Measurements from ENCODE around the gene RNF44. TPM values are rescaled to one million over a fixed set of nuclear protein-coding genes. Genes with fewer than 3 reads are reported as not detected.
A peak's percentile ranks its signal among the peaks of the same experiment; 100 is the strongest.

RNF44 gene
- total RNA-seq, 4 donors from 2014 or later: 29.6 to 45.7 (median 33.7) TPM

DNA sequence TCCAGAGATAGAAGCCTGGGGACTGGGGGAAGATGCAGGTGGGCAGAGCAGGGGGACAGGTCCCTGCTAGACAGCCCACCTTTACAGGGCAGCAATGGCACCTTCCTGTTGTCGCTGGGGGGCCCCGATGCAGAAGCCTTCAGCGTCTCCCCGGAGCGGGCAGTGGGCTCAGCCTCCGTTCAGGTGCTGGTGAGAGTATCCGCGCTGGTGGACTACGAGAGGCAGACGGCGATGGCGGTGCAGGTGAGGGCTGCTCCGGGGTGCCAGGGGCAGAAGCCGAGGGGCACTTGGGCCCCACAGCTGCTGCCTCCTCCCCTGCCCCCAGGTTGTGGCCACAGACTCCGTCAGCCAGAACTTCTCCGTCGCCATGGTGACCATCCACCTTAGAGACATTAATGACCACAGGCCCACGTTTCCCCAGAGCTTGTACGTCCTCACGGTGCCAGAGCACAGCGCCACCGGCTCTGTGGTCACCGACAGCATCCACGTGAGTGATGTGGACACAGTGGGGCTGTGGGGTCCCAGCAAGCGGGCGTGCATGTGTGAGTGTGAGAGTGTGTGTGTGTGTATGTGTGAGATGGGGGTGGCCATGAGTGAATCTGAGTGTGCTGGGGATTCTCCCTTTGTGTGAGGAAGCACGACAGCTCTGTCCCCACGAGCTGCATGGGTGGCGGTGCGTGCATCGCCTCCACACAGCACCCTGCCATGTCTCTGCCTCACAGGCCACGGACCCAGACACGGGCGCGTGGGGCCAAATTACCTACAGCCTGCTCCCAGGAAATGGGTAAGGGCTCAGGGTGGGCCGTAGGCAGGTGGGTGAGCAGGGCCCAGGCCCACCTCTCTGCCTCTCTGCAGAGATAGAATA, 40.3 kb upstream of the RNF44 start:
- WGBS, 2 donors: 87 to 88% methylated on average over 32 to 35 of the region's 36 CpGs
- DNase-seq (ENCODE audit: low spot score in 2 of 2): no peak
- intact Hi-C loops (cut with DNase I; ENCODE audit: low total_unique reads): no loop called here
- no peak overlapping the region for H3K4me3 ChIP-seq (ENCODE audit: low read depth, poor library complexity, severe bottlenecking)
- no peak for TF ChIP-seq POLR2A (IDR thresholded peaks at IDR 0.05)
- TF ChIP-seq, protein P1, sequence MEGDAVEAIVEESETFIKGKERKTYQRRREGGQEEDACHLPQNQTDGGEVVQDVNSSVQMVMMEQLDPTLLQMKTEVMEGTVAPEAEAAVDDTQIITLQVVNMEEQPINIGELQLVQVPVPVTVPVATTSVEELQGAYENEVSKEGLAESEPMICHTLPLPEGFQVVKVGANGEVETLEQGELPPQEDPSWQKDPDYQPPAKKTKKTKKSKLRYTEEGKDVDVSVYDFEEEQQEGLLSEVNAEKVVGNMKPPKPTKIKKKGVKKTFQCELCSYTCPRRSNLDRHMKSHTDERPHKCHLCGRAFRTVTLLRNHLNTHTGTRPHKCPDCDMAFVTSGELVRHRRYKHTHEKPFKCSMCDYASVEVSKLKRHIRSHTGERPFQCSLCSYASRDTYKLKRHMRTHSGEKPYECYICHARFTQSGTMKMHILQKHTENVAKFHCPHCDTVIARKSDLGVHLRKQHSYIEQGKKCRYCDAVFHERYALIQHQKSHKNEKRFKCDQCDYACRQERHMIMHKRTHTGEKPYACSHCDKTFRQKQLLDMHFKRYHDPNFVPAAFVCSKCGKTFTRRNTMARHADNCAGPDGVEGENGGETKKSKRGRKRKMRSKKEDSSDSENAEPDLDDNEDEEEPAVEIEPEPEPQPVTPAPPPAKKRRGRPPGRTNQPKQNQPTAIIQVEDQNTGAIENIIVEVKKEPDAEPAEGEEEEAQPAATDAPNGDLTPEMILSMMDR (IDR thresholded peaks at IDR 0.05): no peak

DNA sequence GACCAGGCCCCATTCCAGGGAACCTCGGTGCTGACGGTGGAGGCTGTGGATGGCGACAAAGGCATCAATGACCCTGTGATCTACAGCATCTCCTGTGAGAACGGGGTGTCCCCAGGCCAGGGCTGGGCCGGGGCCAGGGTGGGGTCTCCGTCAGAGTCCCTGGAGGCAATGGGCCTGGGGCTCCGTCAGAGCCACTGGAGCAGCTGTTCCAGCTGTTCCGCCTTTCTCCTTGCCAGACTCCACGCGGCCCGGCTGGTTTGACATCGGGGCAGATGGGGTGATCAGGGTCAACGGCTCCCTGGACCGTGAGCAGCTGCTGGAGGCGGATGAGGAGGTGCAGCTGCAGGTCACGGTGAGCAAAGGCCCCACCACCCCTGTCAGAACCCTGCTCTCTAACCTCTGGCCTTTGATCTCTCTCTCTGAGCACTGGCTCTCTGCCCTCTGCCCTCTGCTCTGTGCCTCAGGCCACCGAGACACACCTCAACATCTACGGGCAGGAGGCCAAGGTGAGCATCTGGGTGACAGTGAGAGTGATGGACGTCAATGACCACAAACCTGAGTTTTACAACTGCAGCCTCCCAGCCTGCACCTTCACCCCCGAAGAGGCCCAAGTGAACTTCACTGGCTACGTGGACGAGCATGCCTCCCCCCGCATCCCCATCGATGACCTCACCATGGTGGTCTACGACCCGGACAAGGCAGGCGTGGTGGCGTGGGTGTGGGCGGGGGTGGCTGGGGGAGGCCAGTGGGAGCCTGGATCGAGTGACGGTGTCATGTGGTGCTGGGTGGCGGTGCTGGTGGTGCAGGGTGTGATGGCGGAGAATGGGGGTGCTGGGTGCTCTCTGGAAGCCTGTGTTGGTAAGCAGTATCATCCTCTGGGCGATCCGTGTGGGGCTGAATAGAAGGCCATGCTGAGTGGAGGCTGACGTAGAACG, 38.6 kb upstream of the RNF44 start:
- TF ChIP-seq POLR2A (IDR thresholded peaks at IDR 0.05): no peak
- TF ChIP-seq, protein P1 (IDR thresholded peaks at IDR 0.05): no peak
- 69 to 81% methylated on average over 29 to 33 of the region's 37 CpGs for WGBS, 2 donors
- intact Hi-C loops (cut with DNase I; ENCODE audit: low total_unique reads): no loop called here
- DNase-seq (ENCODE audit: low spot score in 2 of 2): no peak
- no peak overlapping the region for H3K4me3 ChIP-seq (ENCODE audit: low read depth, poor library complexity, severe bottlenecking)

DNA sequence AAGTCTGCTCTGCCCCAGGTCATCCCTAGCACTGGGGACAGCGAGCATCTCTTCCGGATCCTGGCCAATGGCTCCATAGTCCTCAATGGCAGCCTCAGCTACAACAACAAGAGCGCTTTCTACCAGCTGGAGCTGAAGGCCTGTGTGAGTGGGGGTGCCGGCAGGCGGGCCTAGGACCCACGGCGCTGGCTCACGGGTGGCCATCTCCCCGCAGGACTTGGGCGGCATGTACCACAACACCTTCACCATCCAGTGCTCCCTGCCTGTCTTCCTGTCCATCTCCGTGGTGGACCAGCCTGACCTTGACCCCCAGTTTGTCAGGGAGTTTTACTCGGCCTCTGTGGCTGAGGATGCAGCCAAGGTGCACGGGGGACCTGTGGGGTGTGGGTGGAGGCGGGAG, 37.9 kb upstream of the RNF44 start:
- intact Hi-C loops (cut with DNase I; ENCODE audit: low total_unique reads): no loop called here
- DNase-seq (ENCODE audit: low spot score in 2 of 2): no peak
- TF ChIP-seq POLR2A (IDR thresholded peaks at IDR 0.05): no peak
- TF ChIP-seq, protein P1 (IDR thresholded peaks at IDR 0.05): no peak
- WGBS, 2 donors: 79 to 81% methylated on average over 14 of the region's 14 CpGs
- H3K4me3 ChIP-seq (ENCODE audit: low read depth, poor library complexity, severe bottlenecking): no peak overlapping the region

DNA sequence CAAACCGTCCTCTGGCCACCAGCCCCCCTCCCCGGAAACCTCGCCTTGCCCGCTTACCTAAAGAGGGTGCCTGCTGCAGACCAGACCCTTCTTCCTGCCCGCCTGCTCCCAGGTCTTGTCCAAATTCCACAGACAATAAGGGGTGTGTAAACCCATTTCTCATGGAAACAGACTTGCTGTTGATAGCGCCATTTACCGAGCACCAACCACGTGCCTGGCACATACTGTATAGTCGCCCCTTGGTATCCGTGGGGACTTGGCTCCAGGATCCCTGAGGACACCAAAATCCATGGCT, 37.0 kb upstream of the RNF44 start:
- 31 to 52% methylated on average over 9 to 10 of the region's 10 CpGs for WGBS, 2 donors
- no peak for TF ChIP-seq POLR2A (IDR thresholded peaks at IDR 0.05)
- TF ChIP-seq, protein P1 (IDR thresholded peaks at IDR 0.05): no peak
- no peak for DNase-seq (ENCODE audit: low spot score in 2 of 2)
- intact Hi-C loops (cut with DNase I; ENCODE audit: low total_unique reads): no loop called here
- H3K4me3 ChIP-seq (ENCODE audit: low read depth, poor library complexity, severe bottlenecking): no peak overlapping the region

DNA sequence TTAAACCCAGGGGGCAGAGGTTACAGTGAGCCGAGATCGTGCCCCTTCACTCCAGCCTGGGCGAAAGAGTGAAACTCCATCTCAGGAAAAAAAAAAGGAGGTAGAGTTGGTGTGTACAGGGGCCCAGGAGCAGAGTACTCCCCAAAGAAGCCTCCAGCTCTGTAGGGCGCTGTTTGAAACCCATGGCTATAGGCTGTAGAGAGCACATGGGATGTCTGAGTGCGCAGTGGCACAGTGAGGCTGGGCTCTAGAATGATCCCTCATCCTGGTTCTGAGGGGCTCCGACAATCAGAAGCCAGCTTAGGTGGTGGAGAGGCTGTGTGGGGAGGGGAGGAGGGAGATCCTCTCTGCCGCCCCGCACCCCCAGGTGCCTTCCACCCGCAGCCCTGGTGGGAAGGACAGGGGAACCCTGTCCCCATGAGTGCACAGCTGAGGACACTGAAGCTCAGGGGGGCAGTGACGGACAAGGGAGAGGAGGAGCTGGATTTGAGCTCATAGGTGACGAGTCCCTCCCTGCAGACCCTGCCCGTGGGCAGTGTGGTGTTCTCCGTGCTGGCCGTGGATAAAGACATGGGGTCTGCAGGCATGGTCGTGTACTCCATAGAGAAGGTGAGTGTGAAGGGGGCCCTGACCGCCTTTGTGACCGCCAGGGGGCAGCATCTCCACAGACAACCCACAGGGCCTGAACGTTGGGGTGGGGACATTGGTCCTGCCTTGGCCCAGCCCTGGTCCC, 36.5 kb upstream of the RNF44 start:
- DNase-seq (ENCODE audit: low spot score in 2 of 2): peak; percentile 37 to 93
- no peak for TF ChIP-seq POLR2A (IDR thresholded peaks at IDR 0.05)
- TF ChIP-seq, protein P1 (IDR thresholded peaks at IDR 0.05): peak in 1 of 3 donors; percentile 17
- H3K4me3 ChIP-seq (ENCODE audit: low read depth, poor library complexity, severe bottlenecking): no peak overlapping the region
- WGBS, 2 donors: 33 to 39% methylated on average over 18 of the region's 18 CpGs
- intact Hi-C loops (cut with DNase I; ENCODE audit: low total_unique reads): no loop called here
